A549 (cell line): ENCODE results near the gene ARHGEF10L. TPM values are rescaled to one million over a fixed set of nuclear protein-coding genes. Genes with fewer than 3 reads are reported as not detected.
A peak's percentile ranks its signal among the peaks of the same experiment; 100 is the strongest.

Source experiments
- ATAC-seq, 2 experiments: fragments of 200-7000 bp in 1 of 2; fragments of >200 bp in 1 of 2; cut with Nextera tagmentation in 1 of 2; cut with Tn5 transposase in 1 of 2; 3 replicates each; pipeline versions ENCODE4 v1.8.0 to v1.9.1; 2018 to 2020; ENCODE audit warnings: mild to moderate bottlenecking in 1 of 2, moderate library complexity in 1 of 2
- CTCF ChIA-PET: fragments of 300-600 bp; sonication (Branson Sonifier 250); formaldehyde crosslinking; extraction: SDS; loops from one replicate; lab custom pipeline; 2021; ENCODE audit warnings: antibody characterized with exemption, inconsistent platforms; lab: Yijun Ruan, JAX
- POLR2A ChIA-PET: fragments of 350-600 bp; formaldehyde crosslinking; extraction: SDS; loops from one replicate; lab custom pipeline; 2021; ENCODE audit warnings: antibody characterized with exemption, inconsistent platforms; lab: Yijun Ruan, JAX
- DNase-seq, 2 experiments: peaks; one replicate each; pipeline versions ENCODE4 v3.0.0 to v3.0.0-alpha.2; 2011 to 2016; ENCODE audit warnings: low read depth in 1 of 2, low spot score in 1 of 2
- FAIRE-seq: peaks from 2 replicates; lab custom pipeline; 2011; peaks lifted over from hg19 to GRCh38; lab: Jason Lieb, UNC
- H3K27ac ChIP-seq, 2 experiments: fragments of >200 bp; sonication (Bioruptor Twin); formaldehyde crosslinking; 3 replicates each; pipeline ENCODE4 v1.5.1; 2016 to 2017
- H3K4me1 ChIP-seq: fragments of >200 bp; sonication (Bioruptor Twin); formaldehyde crosslinking; 3 replicates; pipeline ENCODE4 v1.6.1; 2016
- H3K4me2 ChIP-seq: fragments of >200 bp; sonication (Bioruptor Twin); formaldehyde crosslinking; 3 replicates; pipeline ENCODE4 v1.6.1; 2016
- H3K4me3 ChIP-seq: fragments of >200 bp; sonication (Bioruptor Twin); formaldehyde crosslinking; 3 replicates; pipeline ENCODE4 v1.5.1; 2016
- H3K9me3 ChIP-seq: fragments of >200 bp; sonication (Bioruptor Twin); formaldehyde crosslinking; 3 replicates; pipeline ENCODE4 v1.6.1; 2016
- ATOH8 ChIP-seq: fragments of 250-450 bp; sonication (Bioruptor Pico); IDR thresholded peaks from 2 replicates; pipeline ENCODE4 v1.5.0; 2020; ENCODE audit warnings: low read depth, mild to moderate bottlenecking, moderate library complexity
- EP300 ChIP-seq, 2 experiments: fragments of >200 bp; sonication (Bioruptor Twin); formaldehyde crosslinking; IDR thresholded peaks; 2 replicates in 1 of 2; 3 replicates in 1 of 2; pipeline ENCODE4 v1.6.1; 2016 to 2017
- FOSL2 ChIP-seq, 2 experiments: fragments of 450-650 bp in 1 of 2; fragments of >200 bp in 1 of 2; sonication (Bioruptor Twin) in 1 of 2; formaldehyde crosslinking; IDR thresholded peaks; 2 replicates each; pipeline versions ENCODE4 v1.5.0 to v1.6.1; 2016 to 2020; ENCODE audit warnings: mild to moderate bottlenecking in 1 of 2, moderate library complexity in 1 of 2
- HES2 ChIP-seq: fragments of >200 bp; sonication (Bioruptor Twin); formaldehyde crosslinking; IDR thresholded peaks from 2 replicates; pipeline ENCODE4 v1.6.1; 2016
- KDM1A ChIP-seq: fragments of 200-600 bp; sonication (generic); IDR thresholded peaks from 2 replicates; pipeline ENCODE4 v1.6.1; 2016; ENCODE audit warnings: low read depth, mild to moderate bottlenecking
- KDM5A ChIP-seq: fragments of 200-600 bp; sonication (generic); IDR thresholded peaks from 2 replicates; pipeline ENCODE4 v1.6.1; 2016; ENCODE audit warnings: antibody characterized with exemption, mild to moderate bottlenecking
- MAFK ChIP-seq: fragments of 450-650 bp; IDR thresholded peaks from 2 replicates; pipeline ENCODE4 v1.6.1; 2014; ENCODE audit not compliant: partially characterized antibody
- MAZ ChIP-seq: fragments of 150-350 bp; IDR thresholded peaks from 2 replicates; pipeline ENCODE4 v1.6.1; 2014; ENCODE audit warnings: antibody characterized with exemption, low read depth, low read length, borderline replicate concordance
- MYC ChIP-seq: IDR thresholded peaks from 2 replicates; pipeline ENCODE4 v1.6.1; 2012; ENCODE audit warnings: mild to moderate bottlenecking, inconsistent platforms, low read length, improper control_type of control experiment, borderline replicate concordance
- NFE2L2 ChIP-seq: fragments of 150-350 bp; conservative IDR thresholded peaks from 2 replicates; pipeline ENCODE4 v1.6.1; 2014; ENCODE audit warnings: low read length
- RAD21 ChIP-seq, 2 experiments: fragments of >200 bp in 1 of 2; sonication (Bioruptor Twin) in 1 of 2; formaldehyde crosslinking in 1 of 2; IDR thresholded peaks in 1 of 2; conservative IDR thresholded peaks in 1 of 2; 2 replicates in 1 of 2; 3 replicates in 1 of 2; pipeline ENCODE4 v1.6.1; 2012 to 2018; ENCODE audit warnings: inconsistent platforms in 1 of 2
- RCOR1 ChIP-seq: fragments of 150-350 bp; IDR thresholded peaks from 2 replicates; pipeline ENCODE4 v1.6.1; 2014; ENCODE audit warnings: antibody characterized with exemption, low read length, low read depth
- REST ChIP-seq: fragments of 200-600 bp; sonication (generic); IDR thresholded peaks from 2 replicates; pipeline ENCODE4 v1.6.1; 2016; ENCODE audit warnings: antibody characterized with exemption, mild to moderate bottlenecking, moderate library complexity
- SMC3 ChIP-seq: fragments of >200 bp; sonication (Bioruptor Twin); formaldehyde crosslinking; IDR thresholded peaks from 3 replicates; pipeline ENCODE4 v1.6.1; 2018; ENCODE audit warnings: inconsistent platforms
- ZNF302 ChIP-seq: fragments of 250-450 bp; sonication (Bioruptor Pico); IDR thresholded peaks from 2 replicates; pipeline ENCODE4 v1.9.0; 2021; ENCODE audit warnings: inconsistent platforms, mild to moderate bottlenecking, moderate library complexity
- WGBS: methylation state at CpG from one replicate; pipeline ENCODE4 v1.1.6; 2017; ENCODE audit errors: missing lambda C conversion rate; 5-methylcytosine and 5-hydroxymethylcytosine counted together
- polyA plus RNA-seq, 4 experiments: library from polyadenylated mRNA; depleted of rRNA in 3 of 4; stranded (reverse); fragments of >200 nt; fragmentation: RNase III in 1 of 4; extraction: RNeasy Plus Mini Kit Qiagen cat#74134 plus additional on column Dnase treatment in 1 of 4; gene quantifications; 2 replicates in 3 of 4; 3 replicates in 1 of 4; pipeline ENCODE4 v1.2.3, GENCODE V29; 2011 to 2017
- TF ChIP-seq, protein P1 (sequence below): IDR thresholded peaks from 2 replicates; pipeline ENCODE4 v1.6.1; 2012
- TF ChIP-seq, protein P2 (sequence below): IDR thresholded peaks from 2 replicates; pipeline ENCODE4 v1.6.1; 2012

ARHGEF10L gene
- polyA plus RNA-seq, 2 of the 4 experiments (the other 2 are of a cell fraction) = 3.5 to 5.2 TPM

DNA sequence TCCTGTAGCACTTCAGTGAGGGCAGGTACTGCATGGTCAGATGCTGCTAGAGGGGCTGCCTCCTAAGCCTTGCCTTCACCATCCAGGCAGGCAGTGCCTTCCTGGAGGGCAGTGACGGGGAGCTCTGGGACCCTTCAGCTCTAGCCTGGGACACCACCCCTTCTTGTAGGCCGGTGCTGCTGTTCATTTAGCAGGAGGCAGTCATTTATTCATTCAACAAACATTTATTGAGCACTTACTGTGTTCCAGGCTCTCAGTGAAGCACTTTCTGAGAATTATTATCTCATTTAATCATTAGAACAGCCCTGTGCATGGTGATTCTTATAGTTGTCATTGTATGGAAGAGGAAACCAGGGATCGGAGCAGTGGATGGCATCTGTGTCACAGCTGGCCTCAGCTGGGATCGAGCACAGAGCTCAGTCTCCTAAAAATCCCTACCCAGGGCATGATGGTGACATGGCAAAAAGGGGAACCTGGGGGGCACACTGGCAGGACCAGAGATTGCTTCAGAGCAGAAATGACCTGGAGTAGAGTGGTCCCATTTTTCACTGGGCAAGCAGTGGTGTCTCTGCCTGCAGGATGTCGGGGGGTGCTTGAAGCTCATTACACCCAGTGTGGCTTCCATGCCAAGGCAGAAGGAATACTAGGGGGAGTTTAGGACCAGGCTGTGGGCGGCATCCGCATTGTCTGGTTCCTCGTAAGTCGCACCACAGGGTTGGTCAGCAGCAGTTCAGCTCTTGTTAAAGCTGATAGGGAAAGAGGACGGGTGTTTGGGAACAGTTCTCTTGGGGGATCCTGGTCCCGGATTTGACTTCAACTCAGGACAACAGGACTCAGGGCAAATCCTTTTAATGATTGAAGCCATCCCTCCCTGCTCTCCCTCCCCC, 28.8 kb downstream of the ARHGEF10L start (continued):
- TF ChIP-seq REST = no peak
- TF ChIP-seq, protein P1, sequence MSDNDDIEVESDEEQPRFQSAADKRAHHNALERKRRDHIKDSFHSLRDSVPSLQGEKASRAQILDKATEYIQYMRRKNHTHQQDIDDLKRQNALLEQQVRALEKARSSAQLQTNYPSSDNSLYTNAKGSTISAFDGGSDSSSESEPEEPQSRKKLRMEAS = no peak
- no peak for TF ChIP-seq NFE2L2

DNA sequence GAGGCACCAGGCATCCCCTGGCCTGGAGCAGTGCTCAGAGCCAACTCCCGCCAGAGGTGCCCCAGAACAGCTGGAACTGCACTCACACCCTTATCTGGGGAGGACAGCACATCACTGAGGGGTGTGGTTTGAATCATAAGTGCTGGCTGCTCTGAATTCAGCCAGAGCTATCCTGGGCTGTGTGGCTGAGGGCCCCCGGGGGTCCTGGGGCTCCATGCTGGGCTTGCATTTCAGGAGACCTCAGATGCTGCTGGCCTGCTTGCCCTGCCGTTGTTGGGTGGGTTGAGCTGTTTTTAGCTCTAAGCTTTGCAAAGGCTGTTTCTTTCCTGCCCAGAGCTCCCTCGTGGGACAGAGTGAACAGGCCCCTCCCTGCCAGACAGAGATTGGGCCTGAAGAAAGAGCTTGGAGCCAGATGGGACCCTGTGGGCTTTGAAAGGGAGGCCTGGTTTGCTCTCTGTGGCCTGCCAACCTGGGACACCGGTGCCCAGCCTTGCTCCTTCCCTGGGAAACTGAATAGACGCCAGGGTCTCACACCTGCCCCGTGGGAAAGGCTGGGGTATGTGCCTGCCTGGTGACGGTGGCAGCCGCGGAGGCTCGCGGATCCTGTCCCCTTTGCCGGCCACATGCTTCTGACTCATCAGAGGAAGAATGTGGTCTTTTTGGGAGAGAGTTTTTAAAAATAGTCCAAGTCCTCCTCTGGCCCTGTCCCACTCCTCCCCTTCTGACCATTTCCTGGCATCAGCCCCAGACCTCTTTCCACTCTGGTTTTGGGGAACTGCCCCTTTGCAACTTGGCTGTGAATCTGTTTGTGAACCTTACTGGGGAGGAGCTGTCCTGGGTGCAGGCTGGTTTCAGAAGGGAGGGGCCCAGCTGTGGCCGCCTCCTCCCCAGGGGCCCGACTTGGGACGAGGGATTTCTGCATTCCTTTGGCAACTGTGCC, 30.0 kb downstream of the ARHGEF10L start:
- 26% methylated on average over 6 of the region's 16 CpGs for WGBS
- Histone ChIP-seq H3K4me3 (no peak overlapping the region), H3K27ac (peak overlapping the region; percentile 79 to 90)
- POLR2A ChIA-PET = no interaction called here
- no peak for TF ChIP-seq FOSL2 (IDR thresholded peaks at IDR 0.05)
- peak; percentile 35; the same call in 1 of the 2 replicates for TF ChIP-seq FOSL2 (CRISPR knock-in tag; IDR thresholded peaks at IDR 0.05)
- TF ChIP-seq, protein P1 = peak; percentile 78
- TF ChIP-seq MAFK = no peak
- TF ChIP-seq, all 56 proteins: peak for 2
- no peaks in the 10 kb centered on the region for H3K9me3 ChIP-seq
- FAIRE-seq = no peak
- DNase-seq = no peak
- peak overlapping the region; percentile 71 for H3K4me2 ChIP-seq
- H3K4me1 ChIP-seq = peaks cover 19% of the 10 kb centered on the region
- CTCF ChIA-PET = interaction anchor here (0.6 to 2.3 kb wide), 5 partner anchors 14 to 75 kb away, joined by 3 to 7 read pairs (median 3); no protein-coding TSS in a partner anchor
- ATAC-seq = peak; percentile 35 to 51; a peak in 4 of 6 replicates

DNA sequence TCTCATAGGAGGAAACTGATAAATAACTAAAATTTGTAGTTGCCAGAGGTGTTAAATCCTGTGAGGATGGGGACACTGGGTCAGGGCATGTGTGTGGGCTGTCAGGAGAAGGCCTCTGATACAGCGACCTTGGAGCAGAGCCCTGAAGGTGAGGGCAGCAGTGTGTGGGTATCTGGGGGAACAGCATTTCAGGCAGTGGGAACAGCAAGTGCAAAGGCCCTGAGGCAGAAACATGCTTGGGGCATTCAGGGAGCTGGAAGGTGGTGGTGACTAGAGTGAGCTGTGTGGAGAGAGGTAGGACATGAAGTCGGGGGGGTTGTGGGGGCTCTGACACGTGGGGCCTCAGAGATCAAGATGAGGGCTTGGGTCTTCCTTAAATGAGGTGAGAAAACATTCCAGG, 30.7 kb downstream of the ARHGEF10L start:
- no peak overlapping the region for H3K4me3 ChIP-seq
- ChIA-PET CTCF (interaction anchor here (1.6 kb wide), 1 partner anchor 68 kb away, joined by 6 read pairs; no protein-coding TSS in a partner anchor), POLR2A (no interaction called here)
- peak overlapping the region; percentile 71 for H3K4me2 ChIP-seq
- TF ChIP-seq HES2 (no peak), SMC3 (no peak), RCOR1 (no peak), EP300 (IDR thresholded peaks at IDR 0.05) (no peak), FOSL2 (IDR thresholded peaks at IDR 0.05) (no peak), FOSL2 (CRISPR knock-in tag; IDR thresholded peaks at IDR 0.05) (no peak), MYC (no peak), MAZ (no peak), RAD21 (conservative IDR thresholded peaks at IDR 0.05 in 1 of 2, IDR thresholded peaks at IDR 0.05 in 1 of 2) (no peak), KDM5A (no peak), ZNF302 (CRISPR knock-in tag) (no peak), ATOH8 (CRISPR knock-in tag) (no peak), MAFK (no peak), KDM1A (no peak)
- TF ChIP-seq, protein P2, sequence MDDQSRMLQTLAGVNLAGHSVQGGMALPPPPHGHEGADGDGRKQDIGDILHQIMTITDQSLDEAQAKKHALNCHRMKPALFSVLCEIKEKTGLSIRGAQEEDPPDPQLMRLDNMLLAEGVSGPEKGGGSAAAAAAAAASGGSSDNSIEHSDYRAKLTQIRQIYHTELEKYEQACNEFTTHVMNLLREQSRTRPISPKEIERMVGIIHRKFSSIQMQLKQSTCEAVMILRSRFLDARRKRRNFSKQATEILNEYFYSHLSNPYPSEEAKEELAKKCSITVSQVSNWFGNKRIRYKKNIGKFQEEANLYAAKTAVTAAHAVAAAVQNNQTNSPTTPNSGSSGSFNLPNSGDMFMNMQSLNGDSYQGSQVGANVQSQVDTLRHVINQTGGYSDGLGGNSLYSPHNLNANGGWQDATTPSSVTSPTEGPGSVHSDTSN = no peak
- ATAC-seq (no peak), FAIRE-seq (no peak), DNase-seq (no peak)
- no peaks in the 10 kb centered on the region for H3K9me3 ChIP-seq
- peak overlapping the region; percentile 79 to 90 for H3K27ac ChIP-seq
- peaks cover 16% of the 10 kb centered on the region for H3K4me1 ChIP-seq
- WGBS = 93% methylated on average over 3 of the region's 3 CpGs
